ENCODE measurements around the gene LKAAEAR1. TPM values are rescaled to one million over a fixed set of nuclear protein-coding genes. Genes with fewer than 3 reads are reported as not detected.

The LKAAEAR1 gene
- total and polyA plus RNA-seq, 2 of the 13 experiments (the other 11 are each of a cell fraction or from before 2014, with no cell fraction given), result not detected

DNA sequence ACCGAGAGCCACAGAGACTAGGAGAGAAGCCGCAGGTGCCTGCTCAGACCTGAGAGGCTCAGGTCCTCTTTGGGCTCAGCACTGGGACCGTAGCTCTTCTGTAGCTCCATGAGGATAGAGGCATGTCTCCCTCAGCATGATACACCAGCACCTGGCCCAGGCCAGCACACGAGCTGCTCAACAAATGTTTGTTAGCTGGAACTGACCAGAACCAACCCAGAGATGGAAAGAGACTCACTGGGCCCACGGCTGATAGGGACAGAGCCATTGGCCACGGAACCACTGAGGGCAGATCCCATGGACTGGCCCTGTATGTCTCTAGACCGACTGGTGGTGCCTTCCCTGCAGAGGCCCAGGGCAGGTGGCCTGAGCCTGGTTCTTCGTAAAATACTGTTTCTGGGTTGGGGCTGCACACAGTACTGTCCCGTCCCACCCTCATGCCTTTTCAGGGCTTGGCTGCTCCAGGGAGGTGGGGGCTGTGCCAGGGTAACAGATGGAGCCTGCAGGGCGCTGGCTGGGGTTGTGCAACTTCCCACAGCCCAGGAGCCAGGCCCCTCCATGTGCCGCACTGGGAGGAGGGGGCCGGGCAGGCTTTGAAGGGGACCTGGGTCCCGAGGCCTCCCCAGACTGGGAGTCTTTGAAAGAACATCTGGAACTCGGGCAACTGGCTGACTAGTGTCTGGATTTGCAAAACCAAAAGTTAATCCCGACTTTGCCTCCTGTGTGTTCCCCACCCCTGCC is 43.0 kb downstream of the LKAAEAR1 start (continued):
- TF ChIP-seq ZSCAN20 (CRISPR knock-in tag; IDR thresholded peaks at IDR 0.05; ENCODE audit: borderline replicate concordance) (0 out of 2 replicates have a peak, but pooled peaks have one; percentile 53), LCORL (IDR thresholded peaks at IDR 0.05) (no peak), LCORL (CRISPR knock-in tag; IDR thresholded peaks at IDR 0.05) (peak; percentile 44; the same call in 1 of the 2 replicates), ZBTB21 (CRISPR knock-in tag; IDR thresholded peaks at IDR 0.05) (peak; percentile 48; the same call in 1 of the 2 replicates), SNAI1 (CRISPR knock-in tag; IDR thresholded peaks at IDR 0.05; ENCODE audit: borderline replicate concordance) (peak; percentile 78; the same call in 1 of the 2 replicates), NR2F2 (IDR thresholded peaks at IDR 0.05; ENCODE audit: borderline replicate concordance, low read depth) (peak; percentile 10; the same call in 1 of the 2 replicates), CBX1 (IDR thresholded peaks at IDR 0.05; ENCODE audit: low read depth) (no peak), REL (CRISPR knock-in tag; conservative IDR thresholded peaks at IDR 0.05) (no peak), FOXA1 (IDR thresholded peaks at IDR 0.05) (no peak), FOXA1 (CRISPR knock-in tag; IDR thresholded peaks at IDR 0.05) (peak; percentile 21; the same call in 1 of the 2 replicates), POGZ (CRISPR knock-in tag; IDR thresholded peaks at IDR 0.05) (no peak; the same call in 1 of the 2 replicates), TEAD2 (CRISPR knock-in tag; IDR thresholded peaks at IDR 0.05) (no peak), POGK (CRISPR knock-in tag; conservative IDR thresholded peaks at IDR 0.05) (peak; percentile 89), ZNF138 (CRISPR knock-in tag; IDR thresholded peaks at IDR 0.05; ENCODE audit: low read depth) (0 out of 2 replicates have a peak, but pooled peaks have one; percentile 16), ZNF598 (CRISPR knock-in tag; IDR thresholded peaks at IDR 0.05; ENCODE audit: borderline replicate concordance) (peak; percentile 90), ZNF761 (CRISPR knock-in tag; conservative IDR thresholded peaks at IDR 0.05) (no peak; the same call in 1 of the 2 replicates), ZFP1 (CRISPR knock-in tag; IDR thresholded peaks at IDR 0.05) (no peak), MNT (IDR thresholded peaks at IDR 0.05) (0 out of 2 replicates have a peak, but pooled peaks have one; percentile 15), MXD1 (CRISPR knock-in tag; IDR thresholded peaks at IDR 0.05) (no peak), SMYD3 (CRISPR knock-in tag; IDR thresholded peaks at IDR 0.05) (peak; percentile 41; the same call in 1 of the 2 replicates), KLF15 (CRISPR knock-in tag; IDR thresholded peaks at IDR 0.05; ENCODE audit: borderline replicate concordance) (peak; percentile 57), FOXA3 (CRISPR knock-in tag; IDR thresholded peaks at IDR 0.05) (peak; percentile 47; the same call in 1 of the 2 replicates)
- TF ChIP-seq, protein P1, sequence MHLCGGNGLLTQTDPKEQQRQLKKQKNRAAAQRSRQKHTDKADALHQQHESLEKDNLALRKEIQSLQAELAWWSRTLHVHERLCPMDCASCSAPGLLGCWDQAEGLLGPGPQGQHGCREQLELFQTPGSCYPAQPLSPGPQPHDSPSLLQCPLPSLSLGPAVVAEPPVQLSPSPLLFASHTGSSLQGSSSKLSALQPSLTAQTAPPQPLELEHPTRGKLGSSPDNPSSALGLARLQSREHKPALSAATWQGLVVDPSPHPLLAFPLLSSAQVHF (CRISPR knock-in tag; IDR thresholded peaks at IDR 0.05), result peak; percentile 43; the same call in 1 of the 2 replicates
- TF ChIP-seq, protein P2, sequence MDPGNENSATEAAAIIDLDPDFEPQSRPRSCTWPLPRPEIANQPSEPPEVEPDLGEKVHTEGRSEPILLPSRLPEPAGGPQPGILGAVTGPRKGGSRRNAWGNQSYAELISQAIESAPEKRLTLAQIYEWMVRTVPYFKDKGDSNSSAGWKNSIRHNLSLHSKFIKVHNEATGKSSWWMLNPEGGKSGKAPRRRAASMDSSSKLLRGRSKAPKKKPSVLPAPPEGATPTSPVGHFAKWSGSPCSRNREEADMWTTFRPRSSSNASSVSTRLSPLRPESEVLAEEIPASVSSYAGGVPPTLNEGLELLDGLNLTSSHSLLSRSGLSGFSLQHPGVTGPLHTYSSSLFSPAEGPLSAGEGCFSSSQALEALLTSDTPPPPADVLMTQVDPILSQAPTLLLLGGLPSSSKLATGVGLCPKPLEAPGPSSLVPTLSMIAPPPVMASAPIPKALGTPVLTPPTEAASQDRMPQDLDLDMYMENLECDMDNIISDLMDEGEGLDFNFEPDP (CRISPR knock-in tag; conservative IDR thresholded peaks at IDR 0.05), result peak; percentile 94; the same call in 1 of the 2 replicates

Data from HepG2 (cell line).